Osteoblast (primary cell): Measurements from ENCODE around the gene LRP5. TPM values are rescaled to one million over a fixed set of nuclear protein-coding genes. Genes with fewer than 3 reads are reported as not detected.

Experiments
- DNase-seq: peaks from one replicate; pipeline ENCODE4 v3.0.0; 2011; ENCODE audit warnings: low spot score, mixed read lengths; ENCODE audit not compliant: insufficient read length; ENCODE audit errors: missing footprints
- H2AFZ ChIP-seq: 2 replicates; pipeline ENCODE4 v1.6.0; 2011; ENCODE audit warnings: mild to moderate bottlenecking, low read length
- H3K27ac ChIP-seq: 2 replicates; pipeline ENCODE4 v1.5.1; 2011; ENCODE audit warnings: mild to moderate bottlenecking, low read depth, low read length, moderate library complexity
- H3K27me3 ChIP-seq: 2 replicates; pipeline ENCODE4 v1.6.0; 2012; ENCODE audit warnings: mild to moderate bottlenecking, control low read depth, inconsistent platforms, low read length, moderate library complexity; ENCODE audit not compliant: insufficient read depth
- H3K36me3 ChIP-seq: 2 replicates; pipeline ENCODE4 v1.5.1; 2011; ENCODE audit warnings: mild to moderate bottlenecking, low read length, control low read depth, moderate library complexity; ENCODE audit not compliant: insufficient read depth
- H3K4me1 ChIP-seq: 2 replicates; pipeline ENCODE4 v1.5.1; 2011; ENCODE audit warnings: mild to moderate bottlenecking, low read length, control low read depth, moderate library complexity; ENCODE audit not compliant: insufficient read depth
- H3K4me2 ChIP-seq: 2 replicates; pipeline ENCODE4 v1.6.0; 2011; ENCODE audit warnings: mild to moderate bottlenecking, low read length; ENCODE audit not compliant: insufficient read depth
- H3K4me3 ChIP-seq: fragments of 200-600 bp; sonication (generic); 3 replicates; pipeline ENCODE4 v1.5.1; 2012; ENCODE audit warnings: mild to moderate bottlenecking, low read length, inconsistent platforms; ENCODE audit not compliant: insufficient read depth
- H3K79me2 ChIP-seq: 2 replicates; pipeline ENCODE4 v1.6.0; 2012; ENCODE audit warnings: mild to moderate bottlenecking, low read length, control low read depth, inconsistent platforms; ENCODE audit not compliant: insufficient read depth
- H3K9me3 ChIP-seq: 2 replicates; pipeline ENCODE4 v1.5.1; 2011; ENCODE audit warnings: low read depth, low read length, control low read depth
- H4K20me1 ChIP-seq: 2 replicates; pipeline ENCODE4 v1.6.0; 2012; ENCODE audit warnings: mild to moderate bottlenecking, low read length, control low read depth; ENCODE audit not compliant: insufficient read depth
- total RNA-seq: library from RNA; depleted of rRNA; stranded (reverse); fragments of >200 nt; gene quantifications from 2 replicates; pipeline ENCODE4 v1.2.3, GENCODE V29; 2012
- TF ChIP-seq, protein P1 (sequence below): IDR thresholded peaks from 2 replicates; pipeline ENCODE4 v1.5.1; 2011; ENCODE audit warnings: mild to moderate bottlenecking, low read depth, low read length, moderate library complexity; ENCODE audit errors: extremely low read depth

Gene LRP5
- total RNA-seq, 1 donor, result 16.3 TPM

DNA sequence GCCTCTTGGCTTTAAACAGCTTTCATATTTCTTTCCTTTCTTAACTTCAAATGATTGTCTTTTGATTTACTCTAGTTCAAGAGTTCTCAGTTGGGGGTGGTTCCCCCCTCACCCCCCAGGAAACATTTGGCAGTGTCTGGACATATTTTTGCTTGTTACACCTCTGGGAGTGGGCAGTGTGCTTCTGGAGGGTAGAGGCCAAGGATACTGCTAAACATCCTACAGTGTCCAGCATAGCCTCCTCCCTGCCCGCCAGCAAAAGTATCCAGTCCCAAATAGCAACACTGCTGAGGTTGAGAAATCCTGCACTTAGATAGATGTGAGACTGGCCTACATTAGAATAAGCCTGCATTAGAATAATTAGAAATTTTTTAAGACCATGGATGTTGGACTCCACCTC lies 151.3 kb downstream of the LRP5 start:
- H2AFZ ChIP-seq, result no peak overlapping the region
- peaks cover 80% of the 10 kb centered on the region for H3K79me2 ChIP-seq
- peak overlapping the region; percentile 96 for H3K4me2 ChIP-seq
- H3K9me3 ChIP-seq, result no peaks in the 10 kb centered on the region
- H3K27ac ChIP-seq, result peak overlapping the region; percentile 28
- H3K4me1 ChIP-seq, result peaks cover 21% of the 10 kb centered on the region
- no peak overlapping the region for H3K4me3 ChIP-seq
- DNase-seq, result peak; percentile 45
- TF ChIP-seq, protein P1, sequence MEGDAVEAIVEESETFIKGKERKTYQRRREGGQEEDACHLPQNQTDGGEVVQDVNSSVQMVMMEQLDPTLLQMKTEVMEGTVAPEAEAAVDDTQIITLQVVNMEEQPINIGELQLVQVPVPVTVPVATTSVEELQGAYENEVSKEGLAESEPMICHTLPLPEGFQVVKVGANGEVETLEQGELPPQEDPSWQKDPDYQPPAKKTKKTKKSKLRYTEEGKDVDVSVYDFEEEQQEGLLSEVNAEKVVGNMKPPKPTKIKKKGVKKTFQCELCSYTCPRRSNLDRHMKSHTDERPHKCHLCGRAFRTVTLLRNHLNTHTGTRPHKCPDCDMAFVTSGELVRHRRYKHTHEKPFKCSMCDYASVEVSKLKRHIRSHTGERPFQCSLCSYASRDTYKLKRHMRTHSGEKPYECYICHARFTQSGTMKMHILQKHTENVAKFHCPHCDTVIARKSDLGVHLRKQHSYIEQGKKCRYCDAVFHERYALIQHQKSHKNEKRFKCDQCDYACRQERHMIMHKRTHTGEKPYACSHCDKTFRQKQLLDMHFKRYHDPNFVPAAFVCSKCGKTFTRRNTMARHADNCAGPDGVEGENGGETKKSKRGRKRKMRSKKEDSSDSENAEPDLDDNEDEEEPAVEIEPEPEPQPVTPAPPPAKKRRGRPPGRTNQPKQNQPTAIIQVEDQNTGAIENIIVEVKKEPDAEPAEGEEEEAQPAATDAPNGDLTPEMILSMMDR, result no peak
- no peaks in the 10 kb centered on the region for H3K36me3 ChIP-seq
- peaks cover 57% of the 10 kb centered on the region for H4K20me1 ChIP-seq
- H3K27me3 ChIP-seq, result no peaks in the 10 kb centered on the region

DNA sequence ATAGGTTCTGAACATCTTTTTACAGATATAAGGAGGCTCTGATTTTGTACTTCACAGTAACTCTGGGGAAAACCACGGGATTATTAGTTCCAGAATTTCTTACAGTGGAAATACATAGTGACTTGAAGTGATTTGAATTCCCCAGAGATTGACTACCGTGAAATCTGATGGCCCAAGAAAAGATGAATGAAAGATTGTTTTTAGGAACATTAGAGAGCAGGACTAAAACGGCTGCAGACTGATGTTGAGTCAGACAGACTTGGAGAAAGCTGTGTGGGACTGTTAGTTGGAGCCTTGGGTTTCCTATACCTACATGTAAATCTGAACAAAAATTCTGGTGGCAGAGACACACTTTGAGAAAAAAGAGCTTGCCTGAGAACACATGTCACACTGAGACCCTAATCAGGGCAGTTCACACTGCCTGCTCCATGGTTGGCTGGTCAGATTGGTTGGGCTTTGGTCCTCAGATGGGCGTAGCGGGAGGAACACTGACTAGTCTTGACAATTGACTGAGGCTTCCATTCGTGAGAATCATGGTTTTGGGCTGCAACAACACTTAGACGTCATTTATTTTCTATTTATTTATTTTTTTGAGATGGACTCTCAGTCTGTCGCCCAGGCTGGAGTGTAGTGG lies 154.9 kb downstream of the LRP5 start:
- Histone ChIP-seq H3K4me2 (no peak overlapping the region), H3K4me1 (peaks cover 38% of the 10 kb centered on the region), H3K9me3 (no peaks in the 10 kb centered on the region), H4K20me1 (peaks cover 77% of the 10 kb centered on the region), H3K27me3 (no peaks in the 10 kb centered on the region), H3K36me3 (no peaks in the 10 kb centered on the region), H3K27ac (peak overlapping the region; percentile 96), H3K4me3 (no peak overlapping the region), H2AFZ (no peak overlapping the region), H3K79me2 (peaks cover 97% of the 10 kb centered on the region)
- TF ChIP-seq, protein P1, result no peak
- no peak for DNase-seq

DNA sequence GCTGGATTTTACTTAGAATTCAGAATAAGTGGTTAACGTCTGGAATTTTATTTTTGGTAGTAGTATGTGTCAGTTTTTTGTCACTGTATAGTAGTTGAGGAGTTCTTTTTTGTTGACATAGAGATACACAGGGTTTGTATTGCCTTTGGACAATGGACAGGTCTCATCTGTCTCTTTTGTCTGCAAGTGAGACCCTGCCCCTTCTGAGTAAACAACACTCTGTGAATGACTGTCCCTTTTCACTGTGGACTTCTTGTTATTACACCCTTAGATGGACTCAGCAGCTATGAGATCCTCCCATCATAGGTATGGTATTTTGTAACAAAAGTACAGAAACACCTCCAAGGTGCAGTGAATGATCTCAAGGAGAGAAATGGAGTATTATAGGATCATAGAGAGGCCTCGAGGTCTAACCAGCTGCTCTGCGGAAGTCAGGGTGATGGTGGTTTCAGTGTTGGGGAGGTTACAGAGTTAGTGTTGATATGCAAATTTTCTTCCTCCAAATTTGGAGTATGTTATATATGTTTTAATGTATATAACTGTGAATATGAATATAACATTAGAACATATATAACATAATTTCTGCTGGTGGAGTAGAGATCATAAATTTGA lies 155.9 kb downstream of the LRP5 start:
- Histone ChIP-seq H4K20me1 (peaks cover 77% of the 10 kb centered on the region), H3K4me1 (peaks cover 36% of the 10 kb centered on the region), H3K36me3 (no peaks in the 10 kb centered on the region), H3K9me3 (no peaks in the 10 kb centered on the region), H3K27me3 (no peaks in the 10 kb centered on the region), H3K4me2 (no peak overlapping the region), H3K4me3 (no peak overlapping the region), H3K79me2 (peaks cover 97% of the 10 kb centered on the region), H2AFZ (no peak overlapping the region), H3K27ac (peak overlapping the region; percentile 96)
- TF ChIP-seq, protein P1, result no peak
- no peak for DNase-seq

- no peak for DNase-seq
- TF ChIP-seq, protein P1, result no peak
- Histone ChIP-seq H3K4me2 (no peak overlapping the region), H3K36me3 (no peaks in the 10 kb centered on the region), H3K9me3 (no peaks in the 10 kb centered on the region), H3K27me3 (no peaks in the 10 kb centered on the region), H3K4me3 (no peak overlapping the region), H3K79me2 (peaks cover 97% of the 10 kb centered on the region), H4K20me1 (peaks cover 73% of the 10 kb centered on the region), H3K27ac (peak overlapping the region; percentile 96), H2AFZ (no peak overlapping the region), H3K4me1 (peaks cover 42% of the 10 kb centered on the region)
Observed at GRCh38 chr11:68469122-68469521, 156.7 kb downstream of the LRP5 start.
